ENCODE measurements around the gene SPR. TPM values are rescaled to one million over a fixed set of nuclear protein-coding genes. Genes with fewer than 3 reads are reported as not detected.
A peak's percentile ranks its signal among the peaks of the same experiment; 100 is the strongest.
"Not testable (repeated sequence)": the region's sequence is repeated elsewhere in the genome, so short reads cannot be mapped to it uniquely, and the experiment has no call there.

SPR gene
- total RNA-seq, 1 donor from 2014 or later = 3.9 TPM

DNA sequence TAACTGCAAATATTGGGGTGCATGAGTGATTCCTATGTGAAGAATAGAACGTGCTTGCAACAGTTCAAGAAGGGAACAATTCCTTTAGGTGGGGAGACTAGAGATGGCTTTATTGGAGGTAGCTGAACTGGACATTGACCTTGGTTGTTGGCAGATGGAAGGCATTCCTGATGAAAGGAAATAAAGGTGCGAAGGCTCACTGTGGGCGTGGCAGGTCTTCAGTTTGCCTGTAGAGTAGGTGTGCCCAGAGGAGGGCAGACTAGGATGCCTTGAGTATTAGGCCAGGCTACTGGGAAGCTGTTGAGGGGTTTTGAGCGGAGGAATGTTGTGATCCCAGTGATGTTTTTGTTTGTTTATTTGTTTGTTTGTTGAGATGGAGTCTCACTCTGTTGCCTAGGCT lies 2.8 kb downstream of the SPR start:
- no peak for DNase-seq

GRCh38 chr2:72891091-72891818 lies 4.0 kb downstream of the SPR start:
- DNase-seq = no peak

DNA sequence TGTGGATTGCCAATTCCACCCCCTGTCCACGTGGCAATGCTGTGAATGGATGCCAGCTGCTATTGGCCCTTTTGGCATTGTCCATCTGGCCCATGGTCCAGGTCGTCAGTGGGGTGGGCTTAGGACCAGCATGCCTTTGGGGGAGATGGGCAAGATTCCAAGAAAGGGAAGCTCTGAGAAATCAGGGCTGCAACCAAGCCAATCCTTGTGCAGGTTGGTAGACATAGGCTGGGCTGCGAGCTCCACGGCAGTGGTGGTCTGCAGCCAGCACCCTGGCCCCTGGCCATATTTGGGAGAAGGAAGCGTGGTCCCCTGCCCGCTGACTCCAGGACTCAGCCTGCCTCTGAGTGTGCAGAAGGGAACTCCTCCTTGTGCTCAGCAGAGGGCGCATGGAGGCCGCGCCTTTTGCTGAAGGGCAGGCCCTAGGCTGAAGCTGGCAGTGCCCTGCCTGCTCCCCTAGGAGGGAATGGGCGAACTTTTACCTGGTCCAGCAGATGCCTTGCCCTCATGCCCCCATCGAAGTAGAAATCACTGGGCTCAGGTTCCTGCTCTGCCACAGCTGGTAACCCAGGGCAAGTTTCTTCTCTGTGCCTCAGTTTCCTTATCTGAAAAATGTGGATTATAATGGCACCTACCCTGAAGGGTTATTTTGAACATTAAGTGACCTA lies 5.4 kb downstream of the SPR start:
- peak; percentile 12 for DNase-seq

DNA sequence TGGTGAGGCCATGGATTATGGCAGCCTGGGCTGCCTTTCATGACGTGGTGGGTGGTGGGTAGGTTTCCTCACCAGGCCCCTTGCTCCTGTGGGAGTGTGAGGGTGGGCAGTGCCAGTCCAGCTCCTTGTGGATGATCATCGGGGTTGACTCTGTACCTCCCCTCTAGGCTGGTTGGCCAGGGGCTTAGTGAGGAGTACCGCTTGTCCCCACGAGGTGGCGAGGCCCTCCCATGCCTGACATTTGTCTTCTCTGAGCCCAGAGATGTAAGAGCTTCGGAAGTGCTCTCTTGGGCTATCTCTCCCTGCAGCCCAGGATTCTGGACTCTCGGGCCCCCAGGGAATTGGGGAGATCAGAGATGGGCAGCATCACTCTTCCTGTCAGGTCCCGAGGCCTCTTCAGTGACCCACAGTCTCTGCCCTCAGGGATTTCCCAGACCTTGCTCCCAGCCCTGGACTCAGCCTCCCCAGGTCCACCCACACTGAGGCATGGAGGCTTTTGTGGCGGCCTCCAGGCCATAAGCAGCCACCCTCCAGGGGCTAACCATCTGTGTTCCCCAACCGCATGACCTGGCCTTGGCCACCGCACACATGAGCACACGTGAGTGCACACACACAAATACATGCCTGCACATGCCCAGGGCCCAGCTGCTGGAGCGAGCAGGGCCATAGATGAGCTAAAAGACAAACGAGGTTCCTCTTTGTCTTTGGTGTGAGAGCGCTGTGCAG lies 6.5 kb downstream of the SPR start:
- DNase-seq = no peak

DNA sequence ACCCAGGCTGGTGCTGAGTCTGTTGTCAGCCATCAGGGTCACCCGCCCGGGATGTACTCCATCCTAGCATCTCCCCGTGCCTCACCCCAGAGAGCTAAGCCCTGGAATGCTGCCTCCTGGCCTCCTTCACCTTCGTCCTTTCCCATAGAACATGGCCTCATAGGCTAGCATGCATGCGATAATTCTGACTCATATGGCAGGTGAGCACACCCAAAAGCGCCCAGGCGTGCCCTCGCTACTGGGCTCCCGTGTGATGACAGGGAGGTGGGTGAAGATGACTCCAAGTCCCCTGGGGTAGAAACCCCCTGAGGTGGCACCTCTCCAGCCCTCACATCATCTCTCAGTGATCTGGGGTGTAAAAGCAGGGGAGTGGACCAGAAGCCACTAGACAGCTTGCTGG lies 7.3 kb downstream of the SPR start:
- no peak for DNase-seq

DNA sequence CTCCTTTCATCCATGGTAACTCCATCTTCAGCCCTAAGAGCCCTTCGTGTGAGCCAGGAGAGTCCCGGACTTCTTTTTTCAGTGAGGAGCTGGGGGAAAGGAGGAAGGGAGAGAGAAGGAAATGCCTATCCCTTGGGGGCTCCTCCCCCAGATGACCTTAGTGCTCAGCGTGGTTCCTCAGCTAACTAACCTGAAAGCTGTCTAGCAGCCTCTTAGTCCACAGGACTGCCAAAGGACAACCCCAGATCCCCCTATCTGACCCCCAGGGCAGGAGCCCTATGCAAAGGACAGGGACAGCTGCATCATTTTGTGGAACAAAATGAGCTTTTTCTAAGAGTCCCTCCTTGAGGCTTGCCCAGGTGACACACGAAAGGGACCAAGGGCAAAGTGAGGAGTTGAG lies 7.9 kb downstream of the SPR start:
- DNase-seq = no peak

GRCh38 chr2:72895759-72896281 lies 8.6 kb downstream of the SPR start:
- DNase-seq = no peak

GRCh38 chr2:72896446-72896845 lies 9.2 kb downstream of the SPR start:
- no peak for DNase-seq

GRCh38 chr2:72897785-72898584 lies 10.8 kb downstream of the SPR start:
- no peak for DNase-seq

- no peak for DNase-seq
Measured at GRCh38 chr2:72898585-72898906, 11.3 kb downstream of the SPR start.

GRCh38 chr2:72900191-72900825 lies 13.1 kb downstream of the SPR start:
- no peak for DNase-seq

- no peak for DNase-seq
Measured at GRCh38 chr2:72901426-72901825, 14.2 kb downstream of the SPR start.

GRCh38 chr2:72907369-72907768 lies 20.2 kb downstream of the SPR start:
- not testable (repeated sequence) for DNase-seq

- no peak for DNase-seq
Measured at GRCh38 chr2:72908741-72909140, 21.5 kb downstream of the SPR start.

DNA sequence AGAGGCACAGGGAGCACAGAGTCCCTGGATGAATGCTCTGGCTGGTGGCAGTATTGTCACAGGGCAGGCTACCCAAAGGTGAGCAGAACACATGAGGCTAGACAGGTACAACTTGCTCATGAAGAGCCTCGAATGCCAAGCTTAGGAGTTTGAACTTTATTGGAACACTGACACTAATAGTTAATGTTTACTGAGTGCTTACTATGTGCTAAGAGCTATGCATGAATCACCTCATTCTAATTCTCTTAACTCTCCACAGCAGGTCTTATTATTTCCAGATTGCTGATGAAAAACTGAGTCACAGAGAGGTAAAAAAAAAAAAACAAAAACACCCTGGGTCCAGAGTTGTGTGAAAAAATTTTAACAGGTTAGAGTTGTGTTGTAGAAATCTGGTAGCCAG lies 24.0 kb downstream of the SPR start:
- no peak for DNase-seq

- no peak for DNase-seq
Measured at GRCh38 chr2:72913486-72914205, 26.4 kb downstream of the SPR start.

GRCh38 chr2:72914206-72914559 lies 27.0 kb downstream of the SPR start:
- DNase-seq = no peak

GRCh38 chr2:72914589-72915319 lies 27.5 kb downstream of the SPR start:
- no peak for DNase-seq

DNA sequence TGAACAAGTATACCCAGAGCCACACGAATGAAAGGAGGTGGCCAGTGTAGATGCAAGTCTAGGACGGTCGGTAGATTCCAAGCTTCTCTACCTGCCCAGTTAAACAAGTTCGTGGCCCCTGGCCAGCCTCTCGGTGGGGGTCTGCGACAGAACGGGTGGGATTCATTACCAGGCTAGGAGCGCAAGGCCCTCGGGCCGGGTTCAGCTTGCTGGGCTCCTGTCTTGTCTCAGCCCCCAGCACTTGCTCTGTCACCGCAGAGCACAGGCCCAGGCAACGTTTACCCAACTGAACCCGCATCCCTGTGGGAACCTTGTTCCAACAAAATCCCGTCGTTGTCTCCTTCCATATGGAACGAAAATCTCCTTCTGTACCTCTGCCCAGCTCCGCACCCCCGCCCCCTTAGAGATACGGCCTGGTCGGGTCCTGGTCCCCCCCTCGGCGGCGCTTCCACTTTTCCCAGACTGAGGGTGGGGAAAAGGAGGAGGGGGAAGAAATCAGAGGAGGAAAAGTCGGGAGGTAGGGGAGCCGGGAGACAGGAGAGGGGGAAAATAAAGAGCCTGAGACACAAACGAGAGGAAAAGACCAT lies 28.2 kb downstream of the SPR start:
- no peak for DNase-seq
